ENCODE measurements around the gene COX4I1.

The COX4I1 gene

DNA sequence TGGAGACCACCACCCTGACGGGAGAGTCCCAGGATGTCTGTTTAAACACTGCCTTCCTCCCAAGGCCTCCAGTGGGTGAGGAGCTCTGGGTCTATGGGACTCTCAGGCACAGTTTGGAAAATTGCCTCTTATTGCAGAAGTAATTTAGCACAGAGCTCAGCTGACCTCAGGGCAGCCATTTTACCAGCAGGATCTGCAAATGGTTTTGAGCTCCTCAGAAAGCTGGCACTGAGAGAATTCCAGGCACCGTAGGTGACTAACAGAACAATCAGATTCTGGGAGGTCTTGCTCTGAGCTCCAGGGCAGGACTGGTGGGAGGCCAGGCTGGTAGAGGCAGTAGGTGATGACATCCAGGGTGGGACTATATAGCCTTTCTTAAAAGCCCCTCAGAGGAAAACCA, 31.3 kb upstream of the COX4I1 start:
- no peak for DNase-seq

DNA sequence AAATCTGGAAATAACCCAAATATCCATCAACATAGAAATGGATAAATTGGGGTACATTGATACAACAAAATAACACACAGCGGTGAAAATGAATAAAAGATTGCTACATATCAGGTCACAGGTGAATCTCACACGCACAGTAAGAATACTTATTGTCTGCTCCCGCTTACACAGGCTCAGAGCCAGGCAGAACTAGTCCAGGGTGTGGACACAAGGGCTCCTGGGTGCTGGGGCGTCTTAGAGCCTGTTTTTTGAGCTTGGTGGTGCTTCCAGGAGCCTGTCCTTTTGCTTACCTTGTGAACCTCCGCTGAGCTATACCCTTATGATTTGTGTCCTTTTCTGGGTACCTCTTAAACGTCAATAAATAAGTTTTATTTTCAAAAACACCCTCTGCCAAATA, 28.8 kb upstream of the COX4I1 start:
- no peak for DNase-seq

DNA sequence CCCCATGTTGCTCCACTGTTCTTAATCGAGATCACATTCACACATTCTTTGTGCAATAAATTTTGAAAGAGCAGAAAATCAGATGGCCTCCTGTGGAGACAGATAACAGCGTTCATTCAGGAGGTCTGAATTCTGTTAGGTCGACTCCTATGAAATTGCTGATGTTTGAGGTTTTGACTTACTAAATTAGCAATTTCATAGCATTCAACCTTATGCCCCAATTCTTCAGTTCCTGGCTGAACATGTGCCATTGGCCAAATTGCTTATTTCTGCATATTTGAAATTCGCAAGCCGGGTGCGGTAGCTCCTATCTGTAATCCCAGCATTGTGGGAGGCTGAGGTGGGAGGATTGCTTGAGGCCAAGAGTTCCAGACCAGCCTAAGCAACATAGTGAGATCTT, 26.5 kb upstream of the COX4I1 start:
- DNase-seq: no peak

- DNase-seq: no peak
Observed at GRCh38 chr16:85774136-85774535, 25.4 kb upstream of the COX4I1 start.

- DNase-seq: no peak
Observed at GRCh38 chr16:85774811-85775210, 24.7 kb upstream of the COX4I1 start.

DNA sequence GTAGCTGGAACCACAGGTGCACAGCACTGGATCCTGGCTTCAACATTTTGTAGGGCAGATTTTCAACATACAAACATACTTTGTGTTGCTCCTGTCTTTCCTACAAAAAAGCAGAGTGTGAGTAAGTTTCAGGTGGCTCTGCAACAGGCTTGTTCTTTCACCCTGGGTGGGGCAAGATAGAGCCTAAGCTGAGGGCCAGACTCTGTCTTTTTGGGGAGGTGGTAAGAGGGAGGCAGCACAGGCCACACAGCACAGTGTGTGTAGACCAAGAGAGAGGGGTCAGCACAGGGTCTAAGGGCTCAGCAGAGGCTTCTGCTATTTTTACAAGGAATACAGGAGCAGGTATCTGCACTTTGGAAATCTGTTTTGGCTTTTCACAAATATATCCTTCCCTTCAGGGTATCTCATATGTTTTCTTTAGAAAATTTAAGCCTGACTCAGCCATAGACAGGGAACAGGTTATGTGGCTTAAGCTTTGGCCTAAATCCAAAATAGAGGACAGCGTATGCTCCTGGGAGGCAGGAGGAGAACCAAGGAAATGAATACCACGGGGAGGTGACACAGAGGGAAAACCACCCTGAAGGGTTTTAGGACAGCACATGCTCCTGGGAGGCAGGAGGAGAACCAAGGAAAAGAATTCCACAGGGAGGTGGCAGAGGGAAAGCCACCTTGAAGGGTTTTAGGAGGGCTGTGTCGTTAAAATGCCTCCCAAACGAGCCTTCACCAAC, 21.7 kb upstream of the COX4I1 start:
- no peak for DNase-seq

DNA sequence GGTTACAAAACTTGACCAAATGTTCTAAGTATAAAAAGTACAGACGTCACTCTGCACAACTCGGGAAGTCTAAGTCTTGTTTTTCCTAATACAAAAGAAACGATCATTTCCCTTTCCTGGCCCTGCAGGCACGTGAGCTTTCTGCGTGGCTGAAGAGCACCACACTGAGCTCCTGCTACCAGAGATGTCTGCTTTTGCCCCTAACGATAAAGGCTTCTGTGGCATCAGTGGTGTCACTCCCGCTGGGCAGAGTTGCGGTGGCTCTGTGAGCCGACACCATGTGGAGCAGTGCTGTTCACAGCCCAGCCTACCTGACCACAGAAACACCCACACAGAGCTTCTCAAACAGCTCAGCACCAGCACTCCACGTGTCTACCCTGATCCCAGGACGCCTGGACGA, 20.6 kb upstream of the COX4I1 start:
- DNase-seq: peak; percentile 55

- no peak for DNase-seq
Observed at GRCh38 chr16:85780281-85780680, 19.2 kb upstream of the COX4I1 start.

- DNase-seq: no peak
Observed at GRCh38 chr16:85781156-85781555, 18.3 kb upstream of the COX4I1 start.

DNA sequence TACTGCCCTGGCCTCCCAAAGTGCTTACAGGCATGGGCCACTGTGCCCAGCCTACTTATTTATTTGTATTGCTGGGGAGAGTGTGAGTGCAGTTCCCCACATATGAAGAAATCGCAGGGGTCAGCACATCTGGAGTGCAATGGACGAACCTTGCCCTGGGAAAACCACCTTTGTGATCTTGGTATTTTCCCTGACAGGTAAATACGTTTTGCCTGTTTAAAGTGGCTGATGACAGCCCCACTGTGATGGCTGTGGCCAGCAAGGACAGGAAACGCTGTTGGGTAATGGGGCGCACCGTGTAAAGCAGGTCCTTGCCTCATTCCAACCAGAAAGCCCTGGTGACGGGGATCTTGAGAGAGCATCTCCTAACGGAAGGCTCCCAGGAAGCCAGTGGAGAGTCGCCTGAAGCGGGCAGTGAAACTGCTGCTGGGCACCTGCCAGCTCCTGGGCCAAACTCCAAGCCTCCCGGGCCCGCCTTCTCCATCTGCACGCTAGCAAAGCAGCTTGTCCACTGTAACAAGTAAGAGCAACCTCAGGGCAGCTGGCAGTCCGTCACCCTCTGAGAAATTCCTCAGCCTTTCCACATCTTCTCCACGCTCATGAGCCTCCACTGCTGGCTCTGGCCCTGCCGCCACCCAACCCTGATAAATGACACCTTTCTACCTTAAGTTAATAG, 17.7 kb upstream of the COX4I1 start:
- no peak for DNase-seq

- no peak for DNase-seq
Observed at GRCh38 chr16:85782451-85782850, 17.0 kb upstream of the COX4I1 start.

- DNase-seq: no peak
Observed at GRCh38 chr16:85783441-85783840, 16.1 kb upstream of the COX4I1 start.

DNA sequence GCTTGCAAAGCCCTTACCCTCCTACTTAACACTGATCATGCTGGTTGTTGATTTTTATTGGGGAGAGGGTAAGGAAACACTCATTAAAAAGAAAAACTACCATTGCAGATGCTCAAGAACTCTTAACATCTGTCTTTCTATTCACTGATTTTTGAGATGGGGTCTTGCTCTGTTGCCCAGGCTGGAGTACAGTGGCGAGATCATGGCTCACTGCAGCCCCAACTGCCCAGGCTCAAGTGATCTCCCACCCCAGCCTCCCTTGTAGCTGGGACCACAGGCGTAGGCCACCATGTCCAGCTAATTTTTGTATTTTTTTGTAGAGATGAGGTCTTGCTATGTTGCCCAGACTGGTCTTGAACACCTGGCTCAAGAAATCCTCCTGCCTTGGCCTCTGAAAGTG, 14.7 kb upstream of the COX4I1 start:
- DNase-seq: no peak

GRCh38 chr16:85785927-85786326, 13.6 kb upstream of the COX4I1 start:
- DNase-seq: no peak

DNA sequence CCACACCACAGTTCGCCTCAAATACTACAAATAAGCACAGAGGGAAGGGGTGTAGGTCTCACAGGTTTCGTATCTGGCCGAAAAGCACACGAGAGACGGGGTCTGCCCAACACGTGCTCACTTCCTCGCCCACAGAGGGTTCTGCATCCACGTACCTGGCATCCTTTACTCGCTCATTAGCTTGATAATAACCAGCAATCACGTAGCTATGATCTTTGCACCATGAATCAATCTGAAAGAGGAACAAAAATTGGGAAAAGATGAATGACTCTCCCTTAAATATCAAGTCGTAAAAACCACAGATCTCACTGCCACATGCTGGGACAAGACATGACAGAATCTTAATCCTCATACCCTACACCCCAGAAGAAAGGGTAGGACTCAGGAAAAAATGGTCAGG, 10.7 kb upstream of the COX4I1 start:
- DNase-seq: no peak

DNA sequence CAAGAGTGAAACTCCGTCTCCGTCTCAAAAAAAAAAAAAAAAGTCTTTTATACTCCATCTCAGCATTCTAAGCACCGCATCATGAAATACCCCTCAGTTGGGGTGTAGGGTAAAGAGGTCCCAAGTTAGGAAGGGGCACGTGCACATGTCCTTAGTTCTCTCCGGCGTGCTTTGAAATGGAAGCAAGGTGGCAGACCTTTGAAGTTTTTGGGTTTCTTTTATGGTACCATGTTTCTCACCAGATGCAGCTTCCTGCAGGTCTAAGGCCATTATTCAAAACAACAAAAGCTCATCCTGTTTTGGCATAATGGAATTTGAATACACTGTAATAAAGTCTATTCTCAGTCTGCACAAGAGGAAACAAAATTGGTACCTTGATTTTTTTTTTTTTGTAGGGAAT, 9.7 kb upstream of the COX4I1 start:
- DNase-seq: no peak

- no peak for DNase-seq
Observed at GRCh38 chr16:85793662-85794298, 5.7 kb upstream of the COX4I1 start.

DNA sequence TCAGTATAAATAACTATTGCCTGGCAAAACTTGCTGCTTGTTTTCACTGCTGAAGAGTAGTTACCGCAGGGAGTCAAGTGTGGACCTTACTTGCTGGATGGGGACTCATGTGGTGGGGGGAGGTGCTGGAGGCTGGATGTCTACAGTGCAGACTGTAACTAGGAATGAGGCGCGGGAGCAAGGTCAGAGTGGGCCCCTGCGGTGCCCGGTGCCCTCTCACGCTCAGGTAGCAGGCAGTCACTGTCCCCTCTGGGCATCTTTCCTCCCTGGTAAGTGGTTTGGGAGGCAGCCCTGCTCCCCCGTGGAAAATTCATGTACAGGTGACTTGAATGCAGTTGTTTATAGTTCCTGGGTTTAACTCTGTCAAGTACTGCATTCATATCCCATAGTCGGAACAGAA, 4.8 kb upstream of the COX4I1 start:
- DNase-seq: no peak

DNA sequence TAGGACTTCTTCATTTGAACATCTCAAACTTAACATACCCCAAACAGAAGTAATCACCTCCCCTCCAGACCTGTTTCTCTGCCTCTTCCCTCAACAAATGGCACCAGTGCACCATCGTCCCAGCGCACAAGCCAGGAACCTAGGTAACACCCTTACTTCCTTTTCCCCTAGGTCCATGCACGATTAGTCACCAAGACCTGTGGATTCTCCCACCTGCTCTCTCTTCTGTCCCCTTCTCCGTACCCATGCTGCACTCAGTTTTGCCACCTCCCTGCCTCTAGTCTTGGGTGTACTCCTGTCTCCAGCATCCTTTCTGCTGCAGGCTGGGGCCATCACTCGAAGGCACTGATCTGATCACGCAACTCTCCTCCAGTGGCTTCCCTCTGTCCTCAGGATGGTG, 3.3 kb upstream of the COX4I1 start:
- no peak for DNase-seq

DNA sequence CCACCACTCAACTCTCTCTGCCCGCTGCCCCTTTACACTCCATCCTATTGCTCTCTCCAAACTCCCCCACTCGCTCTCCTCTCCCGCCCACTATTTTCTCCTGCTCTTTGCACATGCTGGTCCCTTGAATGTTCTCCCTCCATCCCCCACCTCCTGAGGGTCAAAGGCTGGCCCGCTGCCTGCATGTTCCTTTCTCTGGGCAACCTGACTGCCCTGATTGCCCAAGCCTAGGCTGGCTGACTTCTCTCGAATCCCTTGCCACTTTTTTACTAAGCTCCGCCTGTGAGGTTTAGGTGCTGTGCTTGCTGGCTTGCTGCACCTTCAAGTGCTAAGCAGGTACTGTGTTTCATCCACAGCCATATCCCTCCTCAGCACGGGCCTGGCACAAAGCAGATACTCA, 2.9 kb upstream of the COX4I1 start:
- no peak for DNase-seq

- DNase-seq: no peak
Observed at GRCh38 chr16:85798283-85798776, 1.2 kb upstream of the COX4I1 start.

DNA sequence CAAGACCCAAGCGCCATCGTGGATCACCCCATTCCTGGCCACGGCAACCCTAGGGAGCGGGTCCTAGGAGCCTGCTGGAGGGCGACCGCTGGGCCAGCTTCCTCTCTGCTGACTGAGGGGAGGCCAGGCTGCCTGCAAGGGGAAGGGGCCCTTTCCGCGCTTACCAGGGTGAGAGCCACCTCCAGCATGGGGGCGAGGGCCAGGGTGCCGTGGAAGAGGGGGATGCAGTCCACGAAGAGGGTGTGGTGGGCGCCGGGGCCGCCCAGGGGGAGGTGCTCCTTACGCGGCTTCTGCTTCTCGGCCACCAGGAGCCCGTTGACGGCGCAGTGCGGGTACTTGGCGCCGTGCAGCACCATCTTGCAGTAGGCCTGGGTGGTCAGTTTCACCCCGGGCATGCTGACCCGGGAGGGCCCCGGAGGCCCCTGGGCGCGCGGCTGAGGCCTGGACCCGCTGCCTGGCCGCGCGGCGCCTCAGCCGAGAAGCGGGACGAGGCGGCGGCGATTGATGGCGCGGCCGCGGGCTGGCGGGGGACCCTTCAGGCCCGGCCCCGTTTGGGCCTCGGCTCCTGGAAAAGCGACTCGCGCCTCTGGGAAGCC, 496 bp upstream of the COX4I1 start:
- DNase-seq: peak; percentile 24

GRCh38 chr16:85800321-85800669, 800 bp downstream of the COX4I1 start:
- no peak for DNase-seq

GRCh38 chr16:85803570-85803969, 4.1 kb downstream of the COX4I1 start:
- no peak for DNase-seq

Data from activated CD4-positive, alpha-beta T cell treated with anti-CD3 and anti-CD28 coated beads, Interleukin-2, Interleukin-6, amounts not matched to agents 100 ng/mL and 50 ng/mL, durations not matched to agents 16 hours and 8 hours (primary cell).